ENCODE results near the gene CERS6. TPM values are rescaled to one million over a fixed set of nuclear protein-coding genes. Genes with fewer than 3 reads are reported as not detected.

CERS6 gene
- total RNA-seq, 1 donor from 2014 or later, result 55.3 TPM

DNA sequence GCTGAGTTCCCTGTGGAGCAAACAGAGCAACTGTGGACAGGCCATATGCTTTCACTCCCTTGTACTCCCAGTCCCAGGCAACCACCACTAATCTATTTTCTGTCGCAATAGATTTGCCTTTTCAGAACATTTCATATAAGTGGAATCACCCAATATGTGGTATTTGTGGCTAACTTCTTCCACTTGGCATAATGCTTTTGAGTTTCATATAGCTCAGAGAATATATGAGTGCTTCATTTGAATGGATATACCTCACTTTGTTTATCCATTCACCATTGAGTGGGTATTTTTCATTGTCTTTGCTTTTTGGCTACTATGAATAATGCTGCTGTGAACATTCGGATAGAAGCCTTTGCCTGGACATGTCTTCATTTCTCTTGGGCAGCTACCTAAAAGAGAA lies 151.9 kb downstream of the CERS6 start:
- DNase-seq (ENCODE audit: low read depth), result peak; percentile 95
- TF ChIP-seq, protein P1, sequence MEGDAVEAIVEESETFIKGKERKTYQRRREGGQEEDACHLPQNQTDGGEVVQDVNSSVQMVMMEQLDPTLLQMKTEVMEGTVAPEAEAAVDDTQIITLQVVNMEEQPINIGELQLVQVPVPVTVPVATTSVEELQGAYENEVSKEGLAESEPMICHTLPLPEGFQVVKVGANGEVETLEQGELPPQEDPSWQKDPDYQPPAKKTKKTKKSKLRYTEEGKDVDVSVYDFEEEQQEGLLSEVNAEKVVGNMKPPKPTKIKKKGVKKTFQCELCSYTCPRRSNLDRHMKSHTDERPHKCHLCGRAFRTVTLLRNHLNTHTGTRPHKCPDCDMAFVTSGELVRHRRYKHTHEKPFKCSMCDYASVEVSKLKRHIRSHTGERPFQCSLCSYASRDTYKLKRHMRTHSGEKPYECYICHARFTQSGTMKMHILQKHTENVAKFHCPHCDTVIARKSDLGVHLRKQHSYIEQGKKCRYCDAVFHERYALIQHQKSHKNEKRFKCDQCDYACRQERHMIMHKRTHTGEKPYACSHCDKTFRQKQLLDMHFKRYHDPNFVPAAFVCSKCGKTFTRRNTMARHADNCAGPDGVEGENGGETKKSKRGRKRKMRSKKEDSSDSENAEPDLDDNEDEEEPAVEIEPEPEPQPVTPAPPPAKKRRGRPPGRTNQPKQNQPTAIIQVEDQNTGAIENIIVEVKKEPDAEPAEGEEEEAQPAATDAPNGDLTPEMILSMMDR (IDR thresholded peaks at IDR 0.05; ENCODE audit: insufficient read depth, low read length, severe bottlenecking), result no peak
- no peaks in the 10 kb centered on the region for H3K36me3 ChIP-seq (ENCODE audit: control insufficient read depth, insufficient read depth, low read length)
- H3K4me3 ChIP-seq (ENCODE audit: low read depth, low read length), result no peak overlapping the region
- H3K27me3 ChIP-seq (ENCODE audit: control insufficient read depth, insufficient read depth, low read length), result no peaks in the 10 kb centered on the region
- FAIRE-seq, result no peak

DNA sequence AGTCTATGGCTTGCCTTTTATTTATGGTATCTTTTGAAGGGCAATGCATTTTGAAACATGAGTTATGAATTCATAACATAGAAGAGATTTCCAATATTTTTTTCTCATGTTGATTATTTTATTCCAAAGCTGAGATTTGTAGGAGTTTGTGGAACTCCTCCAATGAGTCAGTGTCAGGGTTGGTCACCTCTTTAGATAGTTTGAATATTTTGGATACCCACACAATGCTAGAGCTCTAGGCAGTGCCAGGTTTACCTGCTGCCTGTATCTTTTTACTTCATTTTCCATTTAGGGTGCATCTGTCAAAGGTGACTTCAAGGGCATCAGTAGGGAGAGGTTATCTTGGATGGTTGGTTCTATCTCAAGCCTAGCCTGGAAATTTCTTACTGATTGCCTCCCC lies 152.7 kb downstream of the CERS6 start:
- TF ChIP-seq, protein P1 (IDR thresholded peaks at IDR 0.05; ENCODE audit: insufficient read depth, low read length, severe bottlenecking), result no peak
- FAIRE-seq, result no peak

DNA sequence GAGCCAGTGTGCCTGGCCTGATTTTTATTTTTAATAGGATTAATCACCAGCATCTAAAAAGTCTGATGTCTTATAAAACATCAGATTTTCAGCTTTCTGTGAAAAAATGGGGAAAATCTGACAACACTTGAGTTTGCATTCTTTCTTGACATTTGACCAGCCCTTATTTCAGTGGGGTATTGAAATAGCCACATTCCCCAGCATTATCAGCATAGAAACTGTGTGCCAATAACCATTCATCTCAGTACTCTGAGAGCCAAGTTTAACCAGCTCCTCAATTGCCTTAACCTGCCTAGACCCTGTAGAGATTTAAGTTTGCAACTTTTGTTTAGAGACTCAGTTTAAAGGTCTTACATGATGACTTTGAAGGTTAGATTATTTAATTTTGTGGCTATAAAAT lies 155.0 kb downstream of the CERS6 start:
- FAIRE-seq (no peak), DNase-seq (ENCODE audit: low read depth) (no peak)
- TF ChIP-seq, protein P1 (IDR thresholded peaks at IDR 0.05; ENCODE audit: insufficient read depth, low read length, severe bottlenecking), result no peak
- H3K36me3 ChIP-seq (ENCODE audit: control insufficient read depth, insufficient read depth, low read length), result no peaks in the 10 kb centered on the region
- no peak overlapping the region for H3K4me3 ChIP-seq (ENCODE audit: low read depth, low read length)
- no peaks in the 10 kb centered on the region for H3K27me3 ChIP-seq (ENCODE audit: control insufficient read depth, insufficient read depth, low read length)

More for the DNA sequence above, 152.7 kb downstream of the CERS6 start:
- H3K27me3 ChIP-seq (ENCODE audit: control insufficient read depth, insufficient read depth, low read length), result no peaks in the 10 kb centered on the region
- peak; percentile 66 for DNase-seq (ENCODE audit: low read depth)
- H3K4me3 ChIP-seq (ENCODE audit: low read depth, low read length), result no peak overlapping the region
- no peaks in the 10 kb centered on the region for H3K36me3 ChIP-seq (ENCODE audit: control insufficient read depth, insufficient read depth, low read length)

DNA sequence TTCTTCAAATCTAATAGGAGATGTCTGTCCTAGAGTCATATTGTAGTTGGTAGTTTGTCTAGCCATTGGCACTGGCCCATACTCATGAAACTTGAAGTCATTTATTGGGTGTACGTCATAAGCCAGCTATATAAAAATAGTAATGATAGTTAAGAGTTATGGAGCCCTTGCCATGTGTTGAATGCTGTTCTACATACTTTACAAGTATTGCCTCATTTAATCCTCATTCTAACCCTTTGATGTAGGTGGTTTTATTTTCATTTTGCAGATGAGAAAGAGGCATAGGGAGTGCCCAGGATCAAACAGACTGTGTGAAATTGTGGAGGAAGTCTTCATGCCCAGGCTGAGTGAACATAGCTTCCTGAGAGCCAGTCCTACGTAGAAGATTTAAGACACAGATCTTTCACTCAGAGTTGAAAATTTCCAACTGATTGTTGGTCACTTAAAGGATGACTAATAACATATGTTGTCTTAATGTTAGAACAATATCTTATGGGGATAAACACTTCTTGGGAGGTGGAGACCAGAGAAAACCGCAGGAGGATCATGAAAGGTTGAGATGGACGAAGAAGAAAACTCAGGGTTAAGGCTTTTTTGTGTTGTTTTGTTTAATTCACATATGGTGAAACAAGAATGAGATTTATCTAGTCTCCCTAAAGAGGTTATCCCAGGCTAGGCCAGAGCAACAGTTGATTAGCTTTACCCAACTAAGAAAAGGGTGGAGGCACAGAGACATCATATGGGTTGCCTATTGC lies 156.0 kb downstream of the CERS6 start:
- Histone ChIP-seq H3K4me3 (ENCODE audit: low read depth, low read length) (no peak overlapping the region), H3K27me3 (ENCODE audit: control insufficient read depth, insufficient read depth, low read length) (no peaks in the 10 kb centered on the region), H3K36me3 (ENCODE audit: control insufficient read depth, insufficient read depth, low read length) (no peaks in the 10 kb centered on the region)
- peak; percentile 12 for DNase-seq (ENCODE audit: low read depth)
- TF ChIP-seq, protein P1 (IDR thresholded peaks at IDR 0.05; ENCODE audit: insufficient read depth, low read length, severe bottlenecking), result no peak
- no peak for FAIRE-seq

DNA sequence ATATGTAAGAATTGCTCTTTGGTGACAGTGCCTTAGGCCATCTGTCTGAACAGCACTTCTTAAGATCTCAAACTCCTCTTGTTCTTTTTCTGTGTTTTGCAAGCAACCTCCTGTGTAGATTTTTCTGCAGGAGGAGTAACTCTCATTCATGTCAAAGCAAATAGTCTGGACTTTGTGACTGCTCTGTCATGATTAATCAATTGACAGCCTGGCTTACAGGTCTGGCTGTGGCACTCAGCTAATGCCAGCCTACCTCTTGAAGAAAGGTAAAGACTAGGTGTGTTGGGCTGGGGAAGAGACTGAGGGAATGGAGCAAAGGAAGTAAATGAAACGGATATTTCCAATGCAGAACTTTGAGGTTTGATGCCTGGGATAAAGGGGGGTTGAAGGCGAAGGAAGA lies 156.6 kb downstream of the CERS6 start:
- TF ChIP-seq, protein P1 (IDR thresholded peaks at IDR 0.05; ENCODE audit: insufficient read depth, low read length, severe bottlenecking), result no peak
- DNase-seq (ENCODE audit: low read depth), result peak; percentile 12

DNA sequence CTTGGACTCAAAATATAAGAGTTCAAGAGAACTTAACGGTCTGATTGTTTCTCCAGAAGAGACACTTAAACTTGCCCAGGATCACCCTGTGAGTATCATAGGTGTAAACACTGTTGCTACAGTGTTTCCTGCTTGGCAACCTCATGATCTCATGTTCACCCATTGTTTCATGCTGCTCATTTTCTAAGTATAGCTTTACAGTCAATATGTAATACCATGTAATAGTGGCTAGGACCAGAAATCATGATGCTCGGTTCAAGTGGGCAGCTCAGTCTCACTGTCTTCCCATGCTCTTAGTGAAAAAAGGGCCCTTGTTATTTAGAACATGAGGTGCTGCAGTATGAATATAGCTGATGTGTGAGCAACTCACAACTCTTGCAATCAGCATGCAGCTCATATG lies 157.5 kb downstream of the CERS6 start:
- H3K36me3 ChIP-seq (ENCODE audit: control insufficient read depth, insufficient read depth, low read length), result no peaks in the 10 kb centered on the region
- H3K27me3 ChIP-seq (ENCODE audit: control insufficient read depth, insufficient read depth, low read length), result no peaks in the 10 kb centered on the region
- FAIRE-seq (no peak), DNase-seq (ENCODE audit: low read depth) (peak; percentile 87)
- TF ChIP-seq, protein P1 (IDR thresholded peaks at IDR 0.05; ENCODE audit: insufficient read depth, low read length, severe bottlenecking), result no peak
- H3K4me3 ChIP-seq (ENCODE audit: low read depth, low read length), result no peak overlapping the region

More for the DNA sequence above, 156.6 kb downstream of the CERS6 start:
- FAIRE-seq, result no peak
- Histone ChIP-seq H3K4me3 (ENCODE audit: low read depth, low read length) (no peak overlapping the region), H3K36me3 (ENCODE audit: control insufficient read depth, insufficient read depth, low read length) (no peaks in the 10 kb centered on the region), H3K27me3 (ENCODE audit: control insufficient read depth, insufficient read depth, low read length) (no peaks in the 10 kb centered on the region)

Data from bronchial epithelial cell (primary cell).